Neural progenitor cell (in vitro differentiated cells): ENCODE measurements around the gene FXYD5. TPM values are rescaled to one million over a fixed set of nuclear protein-coding genes. Genes with fewer than 3 reads are reported as not detected.
A peak's percentile ranks its signal among the peaks of the same experiment; 100 is the strongest.

ENCODE experiments used
- DNase-seq: peaks from one replicate; pipeline ENCODE4 v3.0.0-alpha.2; 2016; ENCODE audit warnings: low spot score
- H2AFZ ChIP-seq: fragments of 200-600 bp; sonication (generic); replicated peaks from 2 replicates; pipeline ENCODE4 v1.6.1; 2016; ENCODE audit warnings: antibody characterized with exemption
- H3F3A ChIP-seq: fragments of 200-600 bp; sonication (generic); 2 replicates; pipeline ENCODE4 v1.6.1; 2016; ENCODE audit warnings: antibody characterized with exemption, low read depth
- H3K27ac ChIP-seq: fragments of 200-600 bp; sonication (generic); 2 replicates; pipeline ENCODE4 v1.5.1; 2016; ENCODE audit warnings: mild to moderate bottlenecking
- H3K27me3 ChIP-seq: fragments of 200-600 bp; sonication (generic); 2 replicates; pipeline ENCODE4 v1.6.1; 2016; ENCODE audit warnings: mild to moderate bottlenecking, moderate library complexity
- H3K36me3 ChIP-seq: fragments of 200-600 bp; sonication (generic); 2 replicates; pipeline ENCODE4 v1.5.1; 2016
- H3K4me1 ChIP-seq: fragments of 200-600 bp; sonication (generic); 2 replicates; pipeline ENCODE4 v1.6.1; 2016; ENCODE audit warnings: mixed run types
- H3K4me2 ChIP-seq: fragments of 200-600 bp; sonication (generic); 2 replicates; pipeline ENCODE4 v1.6.1; 2016
- H3K4me3 ChIP-seq: fragments of 200-600 bp; sonication (generic); 2 replicates; pipeline ENCODE4 v1.5.1; 2016
- H3K79me2 ChIP-seq: fragments of 200-600 bp; sonication (generic); 2 replicates; pipeline ENCODE4 v1.6.1; 2016; ENCODE audit warnings: low read depth
- H3K9ac ChIP-seq: fragments of 200-600 bp; sonication (generic); 2 replicates; pipeline ENCODE4 v1.6.1; 2016
- H3K9me3 ChIP-seq: fragments of 200-600 bp; sonication (generic); 2 replicates; pipeline ENCODE4 v1.5.1; 2016; ENCODE audit warnings: low read depth
- H4K20me1 ChIP-seq: fragments of 200-600 bp; sonication (generic); 2 replicates; pipeline ENCODE4 v1.6.1; 2016; ENCODE audit warnings: low read depth
- H3K27ac Mint-ChIP-seq: 3 replicates; pipeline ENCODE4 v1.8.0; 2021; ENCODE audit warnings: mixed read lengths
- H3K27me3 Mint-ChIP-seq: 2 replicates; pipeline ENCODE4 v1.8.0; 2022; ENCODE audit warnings: low read depth, mild to moderate bottlenecking, inconsistent platforms, moderate library complexity, mixed read lengths; ENCODE audit not compliant: insufficient read depth
- H3K36me3 Mint-ChIP-seq: 3 replicates; pipeline ENCODE4 v1.8.0; 2021; ENCODE audit warnings: mixed read lengths
- H3K4me1 Mint-ChIP-seq: 3 replicates; pipeline ENCODE4 v1.8.0; 2021; ENCODE audit warnings: mixed read lengths
- H3K4me3 Mint-ChIP-seq: 3 replicates; pipeline ENCODE4 v1.8.0; 2021; ENCODE audit warnings: mild to moderate bottlenecking, moderate library complexity, mixed read lengths
- H3K9me3 Mint-ChIP-seq: 3 replicates; pipeline ENCODE4 v1.8.0; 2020; ENCODE audit warnings: mixed read lengths
- CTCF ChIP-seq: fragments of 200-600 bp; sonication (generic); IDR thresholded peaks from 2 replicates; pipeline ENCODE4 v1.5.1; 2017; ENCODE audit warnings: antibody characterized with exemption, mild to moderate bottlenecking
- EZH2 ChIP-seq: fragments of 200-600 bp; sonication (generic); IDR thresholded peaks from 2 replicates; pipeline ENCODE4 v1.6.1; 2017; ENCODE audit warnings: antibody characterized with exemption, mild to moderate bottlenecking, moderate library complexity
- EZH2phosphoT487 ChIP-seq: fragments of 200-600 bp; sonication (generic); IDR thresholded peaks from 2 replicates; pipeline ENCODE4 v1.6.1; 2017; ENCODE audit warnings: antibody characterized with exemption
- total RNA-seq: library from RNA; depleted of rRNA; stranded (reverse); fragments of >200 nt; gene quantifications from 2 replicates; pipeline ENCODE4 v1.2.3, GENCODE V29; 2015; ENCODE audit warnings: low replicate concordance

Gene FXYD5
- total RNA-seq, 1 donor from 2014 or later = 7.8 TPM

DNA sequence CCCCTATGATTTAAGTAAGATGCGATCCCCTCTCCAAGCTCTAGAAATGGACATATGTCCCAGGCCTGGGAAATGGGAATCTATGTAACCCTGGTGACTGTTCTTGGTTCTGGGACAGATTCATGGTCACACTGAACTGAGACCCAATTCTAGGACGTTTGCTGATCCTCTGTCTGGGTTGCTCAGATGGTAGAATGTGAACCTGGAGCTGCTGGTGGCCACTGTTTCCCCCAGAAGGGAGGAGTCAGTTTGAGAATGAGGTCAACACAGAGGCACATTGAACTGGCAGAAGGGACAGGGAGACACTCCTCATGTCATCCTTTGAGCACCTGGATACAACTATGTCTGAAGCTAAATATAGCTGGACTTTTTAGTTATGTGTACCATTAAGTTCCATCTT, 44.9 kb downstream of the FXYD5 start:
- H3K4me3 Mint-ChIP-seq = no peak overlapping the region
- H3K27me3 Mint-ChIP-seq = peaks cover 6% of the 10 kb centered on the region
- TF ChIP-seq CTCF (no peak), EZH2phosphoT487 (no peak), EZH2 (no peak)

DNA sequence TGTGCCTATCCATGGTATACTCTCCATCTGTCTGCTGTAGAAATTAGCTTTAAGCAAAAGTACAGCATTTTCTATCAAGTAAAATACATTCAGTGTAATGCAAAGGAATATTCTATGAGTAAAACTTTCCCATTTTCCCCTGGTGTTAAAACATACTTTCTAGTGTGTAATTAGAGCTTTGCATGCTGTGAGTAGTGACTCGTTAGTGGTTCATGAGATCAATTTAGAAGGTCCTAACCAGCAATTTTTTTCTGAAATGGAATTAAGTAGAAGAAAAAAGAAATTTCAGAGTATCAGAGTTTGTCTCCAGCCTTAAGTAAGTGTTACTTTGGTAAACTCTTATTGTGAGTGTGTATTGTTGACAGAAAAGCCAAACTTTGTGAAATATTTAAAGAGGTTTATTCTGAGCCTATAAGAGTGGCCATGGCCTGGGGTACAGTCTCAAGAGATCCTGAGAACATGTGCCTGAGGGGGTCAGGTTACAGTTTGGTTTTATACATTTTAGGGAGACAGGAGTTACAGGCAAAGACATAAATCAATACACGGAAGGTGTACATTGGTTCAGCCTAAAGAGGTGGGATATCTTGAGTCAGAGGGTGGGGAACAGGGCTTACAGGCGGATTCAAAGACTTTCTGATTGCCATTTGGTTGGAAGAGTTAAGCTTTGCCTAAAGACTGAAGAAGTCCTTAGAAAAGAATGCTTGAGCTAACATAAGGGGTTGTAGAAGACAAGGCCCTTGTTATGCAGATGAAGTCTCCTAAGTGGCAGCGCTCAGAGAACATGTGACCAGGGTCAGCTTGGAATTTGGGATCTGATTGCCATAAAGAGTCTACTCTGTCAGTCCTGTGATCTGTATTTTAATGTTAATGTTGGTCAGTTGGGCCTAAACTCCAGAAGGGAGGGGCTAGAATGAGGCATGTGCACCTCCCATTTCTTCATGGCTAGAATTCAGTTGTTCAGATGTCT, 48.5 kb downstream of the FXYD5 start:
- Histone ChIP-seq H2AFZ (peak overlapping the region; percentile 1), H3K4me3 (no peak overlapping the region), H3K79me2 (no peaks in the 10 kb centered on the region), H3K9ac (no peak overlapping the region), H4K20me1 (no peaks in the 10 kb centered on the region), H3K27me3 (no peaks in the 10 kb centered on the region), H3K36me3 (no peaks in the 10 kb centered on the region), H3K27ac (no peak overlapping the region), H3K9me3 (no peaks in the 10 kb centered on the region), H3K4me2 (no peak overlapping the region), H3K4me1 (peaks cover 12% of the 10 kb centered on the region), H3F3A (peaks cover 19% of the 10 kb centered on the region)
- no peak overlapping the region for H3K4me3 Mint-ChIP-seq
- peaks cover 3% of the 10 kb centered on the region for H3K4me1 Mint-ChIP-seq
- H3K27ac Mint-ChIP-seq = no peak overlapping the region
- peaks cover 1% of the 10 kb centered on the region for H3K27me3 Mint-ChIP-seq
- no peaks in the 10 kb centered on the region for H3K36me3 Mint-ChIP-seq
- peak; percentile 67 for DNase-seq
- TF ChIP-seq EZH2phosphoT487 = no peak
- no peaks in the 10 kb centered on the region for H3K9me3 Mint-ChIP-seq

More for the DNA sequence above, 44.9 kb downstream of the FXYD5 start:
- Histone ChIP-seq H3K27me3 (no peaks in the 10 kb centered on the region), H3K79me2 (no peaks in the 10 kb centered on the region), H3F3A (peaks cover 11% of the 10 kb centered on the region), H3K4me2 (no peak overlapping the region), H2AFZ (no peak overlapping the region), H3K27ac (no peak overlapping the region), H3K9me3 (no peaks in the 10 kb centered on the region), H3K9ac (no peak overlapping the region), H3K36me3 (no peaks in the 10 kb centered on the region), H3K4me3 (no peak overlapping the region), H3K4me1 (peaks cover 12% of the 10 kb centered on the region), H4K20me1 (no peaks in the 10 kb centered on the region)
- Mint-ChIP-seq H3K4me1 (peaks cover 3% of the 10 kb centered on the region), H3K27ac (no peak overlapping the region), H3K36me3 (no peaks in the 10 kb centered on the region), H3K9me3 (no peaks in the 10 kb centered on the region)
- DNase-seq = no peak

GRCh38 chr19:35204799-35205732, 50.5 kb downstream of the FXYD5 start:
- Histone ChIP-seq H3K79me2 (no peaks in the 10 kb centered on the region), H4K20me1 (no peaks in the 10 kb centered on the region), H3K36me3 (no peaks in the 10 kb centered on the region), H3K4me1 (peaks cover 12% of the 10 kb centered on the region), H3K27me3 (no peaks in the 10 kb centered on the region), H3K27ac (no peak overlapping the region), H3K4me2 (no peak overlapping the region), H3K4me3 (no peak overlapping the region), H3F3A (peaks cover 19% of the 10 kb centered on the region), H3K9me3 (no peaks in the 10 kb centered on the region), H2AFZ (peak overlapping the region; percentile 36), H3K9ac (no peak overlapping the region)
- DNase-seq = no peak
- H3K9me3 Mint-ChIP-seq = no peaks in the 10 kb centered on the region
- H3K4me1 Mint-ChIP-seq = peaks cover 3% of the 10 kb centered on the region
- H3K4me3 Mint-ChIP-seq = no peak overlapping the region
- H3K27ac Mint-ChIP-seq = no peak overlapping the region
- H3K36me3 Mint-ChIP-seq = no peaks in the 10 kb centered on the region
- TF ChIP-seq CTCF (no peak), EZH2 (no peak), EZH2phosphoT487 (no peak)
- peaks cover 2% of the 10 kb centered on the region for H3K27me3 Mint-ChIP-seq
